Measurements from ENCODE around the gene NDUFB6.

- no peak for TF ChIP-seq POLR2A (IDR thresholded peaks at IDR 0.05; ENCODE audit: low read depth)
- TF ChIP-seq, protein P1, sequence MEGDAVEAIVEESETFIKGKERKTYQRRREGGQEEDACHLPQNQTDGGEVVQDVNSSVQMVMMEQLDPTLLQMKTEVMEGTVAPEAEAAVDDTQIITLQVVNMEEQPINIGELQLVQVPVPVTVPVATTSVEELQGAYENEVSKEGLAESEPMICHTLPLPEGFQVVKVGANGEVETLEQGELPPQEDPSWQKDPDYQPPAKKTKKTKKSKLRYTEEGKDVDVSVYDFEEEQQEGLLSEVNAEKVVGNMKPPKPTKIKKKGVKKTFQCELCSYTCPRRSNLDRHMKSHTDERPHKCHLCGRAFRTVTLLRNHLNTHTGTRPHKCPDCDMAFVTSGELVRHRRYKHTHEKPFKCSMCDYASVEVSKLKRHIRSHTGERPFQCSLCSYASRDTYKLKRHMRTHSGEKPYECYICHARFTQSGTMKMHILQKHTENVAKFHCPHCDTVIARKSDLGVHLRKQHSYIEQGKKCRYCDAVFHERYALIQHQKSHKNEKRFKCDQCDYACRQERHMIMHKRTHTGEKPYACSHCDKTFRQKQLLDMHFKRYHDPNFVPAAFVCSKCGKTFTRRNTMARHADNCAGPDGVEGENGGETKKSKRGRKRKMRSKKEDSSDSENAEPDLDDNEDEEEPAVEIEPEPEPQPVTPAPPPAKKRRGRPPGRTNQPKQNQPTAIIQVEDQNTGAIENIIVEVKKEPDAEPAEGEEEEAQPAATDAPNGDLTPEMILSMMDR (IDR thresholded peaks at IDR 0.05) = no peak
- no peak for TF ChIP-seq EP300 (IDR thresholded peaks at IDR 0.05)
- TF ChIP-seq POLR2AphosphoS5 (IDR thresholded peaks at IDR 0.05) = no peak
Observed at GRCh38 chr9:32603914-32604852, 31.2 kb upstream of the NDUFB6 start.

Measured in esophagus muscularis mucosa (tissue), 4 donors.